HG03460 (cell line): ENCODE results near the gene NENF.
A peak's percentile ranks its signal among the peaks of the same experiment; 100 is the strongest.
"Not testable (repeated sequence)": the region's sequence is repeated elsewhere in the genome, so short reads cannot be mapped to it uniquely, and the experiment has no call there.

ENCODE experiments used
- ATAC-seq: cut with Tn5 transposase; IDR thresholded peaks from one replicate; pipeline ENCODE4 v1.9.1; 2021; ENCODE audit not compliant: unreplicated experiment

The NENF gene

GRCh38 chr1:212457740-212458338, 25.1 kb downstream of the NENF start:
- ATAC-seq: no peak

- no peak for ATAC-seq
These were observed 26.1 kb downstream of the NENF start for GRCh38 chr1:212458817-212459216.

DNA sequence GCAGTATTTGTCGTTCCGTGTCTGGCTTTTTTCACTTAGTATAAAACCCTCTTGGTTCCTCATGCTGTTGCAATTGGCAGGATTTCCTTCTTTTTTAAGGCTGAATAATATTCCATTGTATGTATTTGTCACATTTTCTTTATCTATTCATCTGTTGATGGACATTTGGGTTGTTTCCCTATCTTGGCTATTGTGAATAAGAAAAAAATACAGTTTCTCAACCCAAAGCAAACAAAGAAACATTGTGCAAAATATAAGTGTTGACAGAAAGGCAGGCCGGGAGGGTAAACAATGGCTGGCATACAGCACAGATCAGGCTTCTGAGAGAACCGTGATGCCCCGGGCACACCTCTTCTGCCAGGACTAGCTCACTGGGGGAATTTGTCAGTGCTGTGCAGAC, 26.9 kb downstream of the NENF start:
- ATAC-seq: no peak

DNA sequence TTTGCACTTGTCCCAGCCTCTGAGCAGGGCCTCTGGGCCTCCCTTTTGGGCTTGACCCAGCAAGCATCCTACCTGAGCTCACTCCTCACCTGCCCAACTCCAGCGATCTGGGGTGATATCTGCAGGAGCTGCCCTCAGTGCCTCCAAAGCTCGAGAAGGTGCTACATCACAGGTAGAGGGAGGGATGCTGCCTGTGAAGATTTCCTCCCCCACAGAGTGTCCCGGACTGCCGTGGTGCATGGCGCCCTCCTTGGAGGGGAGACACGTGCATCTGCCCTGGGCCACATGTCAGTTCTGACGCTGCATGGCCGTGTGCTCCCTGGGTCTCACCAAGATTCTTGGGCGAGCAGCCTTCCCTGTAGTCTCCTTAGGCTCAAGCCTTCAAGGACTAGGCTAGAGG, 27.7 kb downstream of the NENF start:
- ATAC-seq: no peak

DNA sequence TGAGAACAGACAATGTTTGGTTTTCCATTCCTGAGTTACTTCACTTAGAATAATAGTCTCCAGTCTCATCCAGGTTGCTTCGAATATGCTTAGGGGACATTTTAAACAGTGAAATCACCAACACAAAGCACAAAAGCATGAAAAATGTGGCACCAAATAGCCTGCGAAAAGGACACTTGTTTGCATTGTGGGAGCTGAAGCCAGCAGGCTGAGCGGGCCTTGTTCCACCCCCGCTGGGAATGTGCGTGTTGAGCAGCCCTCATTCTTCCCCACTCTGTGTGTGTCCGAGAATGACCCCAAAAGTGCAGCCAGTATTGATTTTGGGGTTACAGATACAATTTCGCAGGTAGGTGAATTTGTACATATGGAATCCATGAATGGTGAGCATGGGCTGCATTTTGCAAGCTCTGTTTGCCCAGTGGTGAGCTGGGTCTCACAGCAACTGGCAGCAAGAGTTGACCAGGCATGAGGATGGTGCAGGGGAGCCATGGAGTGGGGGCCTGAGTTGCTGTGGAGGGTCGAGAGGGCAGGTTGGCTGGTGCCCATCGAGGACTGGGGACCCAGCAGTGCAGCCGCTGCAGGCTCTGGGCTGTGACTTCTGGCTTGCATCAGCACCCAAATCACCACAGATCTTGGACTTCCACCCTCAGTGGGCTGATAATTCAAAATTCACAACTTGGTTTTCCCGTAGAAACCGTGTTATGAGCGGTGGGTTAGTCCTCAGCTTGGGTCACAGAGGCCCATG, 29.4 kb downstream of the NENF start:
- ATAC-seq: no peak

- ATAC-seq: no peak
These were observed 31.0 kb downstream of the NENF start for GRCh38 chr1:212463565-212464285.

DNA sequence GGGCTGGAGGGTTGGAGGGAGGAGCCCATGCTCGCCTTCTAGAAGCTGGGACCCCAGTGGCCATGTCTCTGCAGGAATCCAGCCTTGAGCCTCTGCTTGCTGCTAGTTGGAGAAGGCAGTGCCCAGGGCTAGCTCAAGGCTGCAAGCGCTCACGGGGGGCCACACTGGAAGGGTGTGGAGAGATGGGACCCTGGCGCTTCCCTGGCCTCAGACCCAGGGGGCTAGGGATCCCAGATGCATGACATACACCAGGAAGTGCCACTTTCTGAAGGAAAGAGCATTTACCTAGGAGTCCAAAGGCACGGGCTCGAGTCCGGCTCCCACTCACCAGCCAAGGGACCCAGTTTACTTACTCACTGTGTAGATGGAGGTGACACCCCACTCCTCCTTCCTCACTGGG, 32.6 kb downstream of the NENF start:
- ATAC-seq: no peak

- no peak for ATAC-seq
These were observed 33.7 kb downstream of the NENF start for GRCh38 chr1:212466437-212466836.

DNA sequence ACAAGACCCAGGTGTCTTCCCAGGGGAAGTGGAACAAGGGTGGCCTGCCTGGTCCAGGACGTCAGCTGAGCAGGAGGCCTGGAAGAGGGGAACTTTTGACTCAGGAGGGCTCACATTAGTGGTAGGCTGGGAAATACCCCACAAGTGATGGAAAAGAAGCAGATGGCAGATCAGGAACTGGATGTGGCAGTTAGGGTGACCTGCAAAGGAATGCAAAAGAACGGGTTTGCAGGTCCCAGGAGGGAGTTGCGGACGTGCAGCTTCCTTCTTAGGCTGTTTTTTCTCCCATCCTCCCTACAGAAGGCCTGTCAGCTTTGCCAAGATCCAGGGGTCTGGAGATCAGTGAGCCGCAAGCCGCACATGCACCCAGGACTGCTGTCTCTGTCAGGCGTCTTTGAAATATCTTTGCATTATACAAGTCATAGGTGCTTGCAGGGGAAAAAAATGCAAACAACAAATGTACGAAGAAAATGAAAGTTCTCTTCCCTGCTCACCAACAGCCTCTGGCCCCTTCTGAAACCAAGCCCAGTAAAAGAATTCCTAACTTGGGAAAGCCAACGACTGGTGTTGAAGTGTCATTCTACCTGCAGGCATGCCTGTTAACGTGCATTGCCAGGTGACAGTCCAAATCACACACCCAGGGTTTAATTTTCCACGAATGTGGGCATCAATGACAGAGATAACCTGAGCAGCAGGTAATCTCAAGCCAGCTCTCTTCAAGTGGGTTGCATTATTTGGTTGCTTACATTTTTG, 34.4 kb downstream of the NENF start:
- ATAC-seq: no peak

DNA sequence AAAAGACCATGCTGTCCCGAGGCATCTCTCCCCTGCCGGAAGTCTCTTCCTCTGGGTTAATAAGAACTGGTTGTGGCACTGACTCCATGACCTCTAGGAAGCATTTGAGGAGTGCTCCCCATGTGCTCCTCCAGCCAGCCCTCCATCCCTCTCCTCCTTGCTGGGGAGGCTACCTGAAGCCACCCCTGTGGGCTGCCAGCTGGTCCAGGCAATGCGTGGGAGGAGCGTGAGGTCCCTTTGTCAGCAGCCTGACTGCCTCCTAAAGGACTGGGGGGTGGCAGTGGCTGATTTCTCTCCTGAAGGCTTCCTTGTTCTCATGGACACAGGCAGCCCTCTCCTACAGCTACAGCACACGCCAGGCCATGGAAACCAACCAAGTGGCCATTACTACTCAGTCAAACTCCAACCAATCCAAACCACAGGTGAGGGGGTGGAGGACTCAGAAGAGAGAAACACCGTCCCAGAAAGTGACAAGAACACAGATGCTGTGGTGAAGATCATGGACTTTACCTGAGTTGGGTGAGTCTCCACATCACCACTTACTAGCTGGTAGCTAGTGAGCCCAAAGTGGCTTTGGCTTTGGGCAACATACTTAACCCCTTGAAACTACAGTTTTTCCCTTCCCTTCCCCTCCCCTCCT, 35.2 kb downstream of the NENF start:
- ATAC-seq: no peak

- ATAC-seq: no peak
These were observed 37.3 kb downstream of the NENF start for GRCh38 chr1:212470059-212470458.

- ATAC-seq: no peak
These were observed 38.6 kb downstream of the NENF start for GRCh38 chr1:212471286-212471685.

DNA sequence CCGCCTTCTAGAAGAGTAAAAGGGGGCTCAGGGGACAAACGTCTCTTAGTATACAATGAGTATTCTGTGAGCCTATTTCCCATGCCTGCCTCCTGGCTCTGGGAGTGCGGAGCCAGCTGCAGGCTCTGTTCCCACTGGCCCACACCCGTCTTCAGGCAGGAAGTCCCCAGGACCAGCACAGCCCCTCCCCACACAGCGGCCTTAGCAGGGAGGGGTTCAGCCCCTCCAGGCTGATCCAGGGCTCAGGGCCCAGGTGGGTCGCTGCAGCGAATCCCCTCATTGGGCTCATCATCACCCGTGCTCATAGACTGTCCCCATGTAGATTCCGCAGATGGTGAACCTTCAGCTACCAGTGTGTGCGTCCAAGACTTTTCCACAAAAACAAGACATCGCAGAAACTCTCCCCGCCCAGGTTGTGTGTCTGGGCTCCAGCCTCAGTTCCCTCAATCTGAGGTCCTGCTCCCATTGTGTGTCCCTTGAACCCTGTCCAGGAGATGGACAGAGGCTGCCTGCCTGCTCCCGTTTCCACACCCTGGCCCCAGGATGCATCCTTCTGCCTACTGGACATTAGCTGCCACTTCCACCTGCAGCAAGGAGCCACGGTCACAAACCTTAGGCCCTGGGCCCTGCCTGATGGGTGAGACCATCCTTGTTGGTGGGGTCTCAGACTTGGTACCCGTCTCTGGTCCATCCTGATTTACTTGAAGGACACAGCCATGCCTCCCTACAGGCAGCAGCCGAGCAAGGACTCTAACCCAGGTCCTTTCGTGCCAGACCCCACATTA, 39.4 kb downstream of the NENF start:
- no peak for ATAC-seq

- no peak for ATAC-seq
These were observed 41.0 kb downstream of the NENF start for GRCh38 chr1:212473729-212474128.

GRCh38 chr1:212475151-212475550, 42.4 kb downstream of the NENF start:
- ATAC-seq: no peak

GRCh38 chr1:212475831-212476230, 43.1 kb downstream of the NENF start:
- not testable (repeated sequence) for ATAC-seq

- ATAC-seq: peak; percentile 94
These were observed 44.4 kb downstream of the NENF start for GRCh38 chr1:212477014-212477679.

DNA sequence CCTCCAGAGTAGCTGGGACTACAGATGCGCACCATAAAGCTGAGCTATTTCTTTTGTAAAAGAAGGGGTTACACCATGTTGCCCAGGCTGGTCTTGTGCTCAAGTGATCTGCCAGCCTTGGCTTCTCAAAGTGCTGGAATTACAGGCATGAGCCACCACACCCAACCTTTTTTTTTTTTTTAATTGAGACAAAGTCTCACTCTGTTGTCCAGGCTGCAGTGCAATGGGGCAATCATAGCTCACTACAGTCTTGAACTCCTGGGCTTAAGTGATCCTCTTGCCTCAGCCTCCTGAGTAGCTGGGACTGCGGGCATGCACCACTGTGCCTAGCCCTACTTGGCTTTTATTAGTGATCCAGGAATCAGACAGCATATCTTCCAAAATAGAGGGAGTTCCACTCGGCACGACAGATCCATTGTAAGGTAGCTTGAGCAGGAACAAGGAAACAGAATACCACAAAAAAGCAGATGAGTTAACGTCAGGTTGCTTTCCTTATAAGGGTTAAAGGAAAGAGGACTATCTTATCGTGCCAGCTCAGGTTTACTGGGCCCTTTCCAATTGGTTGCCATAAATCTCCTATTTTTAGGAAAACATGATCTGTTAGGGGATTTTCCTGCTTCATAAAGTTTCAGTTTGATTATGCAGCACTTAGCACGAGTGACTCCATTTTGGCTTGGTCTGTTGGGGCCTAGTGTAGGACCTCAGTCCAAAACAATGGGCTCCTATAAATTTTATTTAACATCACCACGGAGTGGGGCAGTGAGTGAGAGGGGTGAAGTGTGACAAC, 45.2 kb downstream of the NENF start:
- ATAC-seq: no peak

DNA sequence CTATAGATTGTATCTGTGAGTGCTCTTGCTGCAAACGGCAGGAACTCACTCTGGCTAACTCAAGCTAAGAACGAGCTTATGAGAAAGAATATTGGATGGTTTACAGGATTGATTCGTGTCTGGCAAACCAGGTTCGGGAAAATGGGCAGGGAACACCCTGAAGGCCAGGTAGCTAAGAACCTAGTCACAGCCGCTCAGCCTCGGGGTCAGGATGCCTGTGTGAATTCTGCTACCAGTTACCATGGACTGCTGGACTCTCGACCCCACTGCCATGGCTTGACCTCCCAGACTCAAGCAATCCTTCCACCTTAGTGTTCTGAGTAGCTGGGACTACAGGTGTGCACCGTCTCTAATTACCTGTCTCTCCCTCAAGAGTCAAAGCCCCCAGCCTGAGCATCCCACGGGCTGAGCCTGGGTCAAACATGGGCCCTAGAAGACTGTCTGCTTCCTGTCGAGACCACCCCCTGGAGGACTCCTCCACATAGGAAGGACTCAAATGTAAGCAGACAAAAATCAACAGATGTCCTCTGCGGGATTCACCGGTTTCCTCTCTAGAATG, 45.8 kb downstream of the NENF start:
- no peak for ATAC-seq
